ENCODE results near the gene MAN2A1.

GRCh38 chr5:109660301-109660700 is 29.4 kb upstream of the MAN2A1 start:
- TF ChIP-seq CTCF (IDR thresholded peaks at IDR 0.05) (no peak), POLR2A (IDR thresholded peaks at IDR 0.05) (no peak), POLR2AphosphoS5 (IDR thresholded peaks at IDR 0.05) (no peak), EP300 (IDR thresholded peaks at IDR 0.05) (no peak)
